IPS-NIHi11 (cell line): ENCODE results near the gene MYH8.

Source experiments
- DNase-seq: peaks from one replicate; pipeline ENCODE4 v3.0.0; 2012; ENCODE audit warnings: mixed read lengths, low spot score

The MYH8 gene

DNA sequence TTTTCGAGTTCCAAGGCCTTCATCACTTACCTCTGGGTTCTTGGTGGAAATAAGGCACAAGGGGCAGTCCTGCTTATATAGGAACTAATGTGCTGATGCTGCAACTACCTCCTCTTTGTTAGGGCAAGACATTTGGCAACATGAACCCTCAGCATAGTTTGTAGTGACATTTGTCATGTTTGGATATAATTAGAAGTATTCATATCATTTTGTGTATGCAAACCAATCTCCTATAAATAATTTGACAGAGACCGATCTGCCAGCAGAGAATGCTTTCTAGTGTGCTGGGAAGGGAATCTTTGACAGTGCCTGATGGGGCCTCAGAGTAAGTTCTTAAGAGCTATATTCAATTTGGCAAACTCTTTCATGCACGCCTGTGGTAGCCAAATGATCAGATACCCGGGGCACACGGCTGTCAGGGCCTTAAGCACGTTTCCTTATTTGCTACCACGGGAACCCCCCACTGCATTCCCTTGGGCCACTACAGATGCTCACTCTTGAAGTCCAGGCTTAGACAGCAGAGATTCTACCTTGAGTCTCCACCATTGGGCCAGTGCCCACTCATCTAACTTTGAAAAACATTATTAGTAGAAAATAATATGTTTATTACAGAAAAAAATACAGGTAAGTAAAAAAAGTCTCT lies at the start of gene MYH8:
MYH8 (minus strand) TSS at position 51 of the 643 bp plus-strand sequence. CDS start 1,723 bp downstream, outside the sequence.
- DNase-seq: no peak

GRCh38 chr17:10469459-10469858 lies 47.7 kb upstream of the MYH8 start, which contains the start of gene MYH4:
Gene MYH4 (minus strand): TSS chr17:10469559. CDS start chr17:10466745, 2,814 bp downstream.
- no peak for DNase-seq

GRCh38 chr17:10463402-10463801 lies 41.7 kb upstream of the MYH8 start:
- no peak for DNase-seq

GRCh38 chr17:10460062-10460461 lies 38.3 kb upstream of the MYH8 start:
- DNase-seq: no peak

GRCh38 chr17:10458701-10459100 lies 37.0 kb upstream of the MYH8 start:
- no peak for DNase-seq

- DNase-seq: no peak
Observed at GRCh38 chr17:10457952-10458351, 36.2 kb upstream of the MYH8 start.

- DNase-seq: no peak
Observed at GRCh38 chr17:10447026-10447931, 25.5 kb upstream of the MYH8 start.

DNA sequence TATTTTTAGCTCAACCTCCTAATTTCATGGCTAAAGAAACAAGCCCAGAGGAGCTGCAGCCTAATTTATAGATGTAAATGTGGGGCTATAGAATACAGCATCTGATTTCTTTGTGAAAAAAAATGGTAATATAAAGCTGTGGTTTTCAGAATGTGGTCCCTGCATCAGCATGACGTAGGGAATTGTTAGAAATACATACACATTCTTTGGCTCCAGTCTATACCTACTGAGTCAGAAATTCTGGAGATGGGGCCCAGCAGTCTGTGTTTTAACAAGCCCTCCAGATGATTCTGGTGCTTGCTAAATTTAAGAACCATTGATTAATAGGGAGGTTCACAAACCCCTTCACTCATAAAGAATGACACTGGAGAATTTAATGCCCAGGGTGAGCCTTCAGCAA lies 18.1 kb upstream of the MYH8 start:
- no peak for DNase-seq

DNA sequence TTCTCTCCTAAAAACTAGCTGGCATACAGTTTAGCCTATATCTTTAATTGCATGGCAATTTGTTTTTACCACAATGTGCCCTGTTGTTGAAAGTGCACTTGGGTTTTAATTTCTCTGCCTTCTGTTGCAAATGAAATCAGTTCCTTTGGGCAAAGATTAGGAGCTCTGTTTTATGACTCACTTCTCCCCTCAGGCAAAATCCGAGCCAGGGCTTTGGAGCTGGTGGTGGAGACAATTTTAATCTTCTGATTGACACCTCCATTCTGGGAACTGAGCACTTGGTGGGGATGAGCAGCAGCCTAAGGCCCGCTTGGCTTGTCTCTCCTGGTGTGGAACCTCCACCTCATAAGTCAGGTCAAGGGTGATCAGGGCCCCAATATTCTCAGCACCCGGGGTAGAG lies 13.3 kb upstream of the MYH8 start:
- DNase-seq: no peak

DNA sequence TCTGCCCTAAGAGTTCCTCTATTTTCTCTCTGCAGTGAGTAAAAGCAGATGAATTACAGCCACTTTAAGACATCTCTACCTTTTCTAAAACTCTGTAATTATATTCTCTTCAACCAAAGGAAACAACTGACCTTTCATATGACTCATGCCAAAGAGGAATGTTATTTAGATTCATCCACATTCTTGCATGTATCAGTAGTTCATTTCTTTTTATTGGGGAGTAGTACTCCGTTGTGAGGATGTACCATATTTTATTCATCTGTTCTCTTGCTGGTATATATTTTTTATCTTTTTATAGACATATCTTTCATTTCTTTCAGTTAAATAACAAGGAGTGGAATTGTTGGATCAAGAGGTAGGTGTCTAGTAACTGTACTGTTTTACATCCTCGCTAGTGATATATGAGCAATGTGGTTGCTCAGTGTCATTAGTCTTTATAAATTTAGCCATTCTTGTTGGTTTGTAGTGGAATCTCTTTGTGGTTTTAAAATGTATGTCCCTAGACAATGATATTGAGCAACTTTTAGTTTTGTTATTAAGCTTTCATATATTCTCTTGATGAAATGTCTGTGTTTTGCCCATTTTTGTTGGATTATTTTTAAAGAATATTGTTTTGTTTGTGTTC lies 7.8 kb upstream of the MYH8 start:
- DNase-seq: no peak

- DNase-seq: no peak
Observed at GRCh38 chr17:10428781-10429180, 7.0 kb upstream of the MYH8 start.

- no peak for DNase-seq
Observed at GRCh38 chr17:10421211-10421610, 539 bp downstream of the MYH8 start.

- no peak for DNase-seq
Observed at GRCh38 chr17:10420811-10421210, 939 bp downstream of the MYH8 start.

DNA sequence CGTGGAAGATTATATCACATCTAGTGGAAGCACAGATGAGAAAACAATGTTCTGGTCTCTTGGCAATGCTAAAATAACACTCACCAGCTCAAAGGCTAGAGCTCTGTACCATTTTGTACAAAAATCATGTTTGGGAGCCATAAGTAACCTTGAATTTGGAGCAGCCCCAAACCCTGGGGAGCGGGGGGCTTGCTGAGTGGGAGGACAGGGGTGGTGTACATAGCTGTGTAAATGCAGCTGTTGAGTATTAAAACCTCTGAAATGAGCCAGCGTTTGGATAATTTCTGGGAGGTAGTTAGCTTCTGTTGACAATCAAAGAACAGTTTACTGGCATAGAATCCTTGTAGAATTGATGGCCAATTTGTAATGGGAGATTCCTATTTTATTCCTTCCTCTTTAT lies 4.3 kb downstream of the MYH8 start:
- DNase-seq: no peak

- DNase-seq: no peak
Observed at GRCh38 chr17:10415161-10415560, 6.6 kb downstream of the MYH8 start.

DNA sequence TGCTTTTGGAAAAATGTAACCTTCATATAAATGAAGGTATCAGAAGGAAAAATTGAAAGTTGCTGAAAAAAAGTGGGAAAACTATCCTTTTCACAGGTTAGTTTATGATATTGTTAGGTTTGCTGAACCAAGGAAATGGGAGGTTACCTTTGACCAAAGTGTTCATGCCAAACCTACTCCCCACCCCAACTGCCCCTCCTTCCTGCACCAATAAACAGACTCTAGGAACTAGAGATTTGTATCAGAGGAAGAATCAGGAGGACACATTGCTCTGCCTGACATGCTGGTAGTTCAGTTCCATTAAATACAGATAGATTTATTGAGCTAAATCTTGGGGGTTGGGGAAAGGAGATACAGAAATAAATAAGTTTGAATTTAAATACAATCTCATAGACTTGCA lies 18.2 kb downstream of the MYH8 start:
- no peak for DNase-seq

GRCh38 chr17:10398352-10398751 lies 23.4 kb downstream of the MYH8 start:
- peak; percentile 18 for DNase-seq

DNA sequence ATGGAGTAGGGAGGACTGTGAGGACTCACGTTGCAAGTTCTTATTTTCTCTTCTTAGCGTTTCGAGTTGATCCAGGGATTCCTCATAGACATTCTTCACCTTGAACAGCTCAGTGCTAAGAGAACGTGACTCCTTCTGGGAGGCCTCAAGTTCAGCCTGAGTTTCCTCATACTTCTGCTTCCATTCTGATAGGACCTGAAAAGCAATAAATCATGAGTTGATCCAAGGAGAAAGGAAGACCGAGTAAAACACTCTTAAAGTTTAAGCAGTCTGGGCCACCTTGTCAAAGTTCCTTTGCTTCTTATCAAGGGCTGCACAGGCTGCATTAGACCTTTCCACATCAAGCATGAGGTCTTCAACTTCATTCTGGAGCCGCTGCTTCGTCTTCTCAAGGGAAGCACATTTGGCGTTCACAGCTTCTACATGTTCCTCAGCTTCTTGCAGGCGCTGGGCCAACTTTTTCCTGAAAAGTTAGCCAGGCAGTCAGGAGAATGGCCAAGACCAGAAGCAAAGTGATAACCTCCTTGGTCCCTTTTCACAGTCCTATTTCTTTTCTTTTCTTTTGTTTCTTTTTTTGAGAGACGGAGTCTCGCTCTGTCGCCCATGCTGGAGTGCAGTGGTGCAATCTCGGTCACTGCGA lies 25.1 kb downstream of the MYH8 start:
- DNase-seq: no peak

- DNase-seq: no peak
Observed at GRCh38 chr17:10394201-10394887, 27.4 kb downstream of the MYH8 start.

- DNase-seq: no peak
Observed at GRCh38 chr17:10392880-10393279, 28.9 kb downstream of the MYH8 start.

DNA sequence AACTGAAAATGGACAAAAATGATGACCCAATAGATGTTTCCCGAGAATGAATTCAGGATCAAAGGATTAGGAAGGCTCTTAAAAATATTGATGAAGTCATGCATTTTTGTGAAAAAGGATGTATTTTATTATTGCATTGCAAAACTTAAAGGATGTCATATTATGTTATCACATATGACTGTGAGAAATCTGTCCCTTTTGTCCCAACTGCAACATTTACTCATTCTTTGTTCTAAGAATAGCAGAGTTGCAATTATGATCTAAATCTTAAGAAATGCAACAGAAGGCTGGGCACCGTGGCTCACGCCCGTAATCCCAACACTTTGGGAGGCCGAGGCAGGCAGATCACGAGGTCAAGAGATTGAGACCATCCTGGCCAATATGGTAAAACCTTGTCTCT lies 35.9 kb downstream of the MYH8 start:
- DNase-seq: no peak

DNA sequence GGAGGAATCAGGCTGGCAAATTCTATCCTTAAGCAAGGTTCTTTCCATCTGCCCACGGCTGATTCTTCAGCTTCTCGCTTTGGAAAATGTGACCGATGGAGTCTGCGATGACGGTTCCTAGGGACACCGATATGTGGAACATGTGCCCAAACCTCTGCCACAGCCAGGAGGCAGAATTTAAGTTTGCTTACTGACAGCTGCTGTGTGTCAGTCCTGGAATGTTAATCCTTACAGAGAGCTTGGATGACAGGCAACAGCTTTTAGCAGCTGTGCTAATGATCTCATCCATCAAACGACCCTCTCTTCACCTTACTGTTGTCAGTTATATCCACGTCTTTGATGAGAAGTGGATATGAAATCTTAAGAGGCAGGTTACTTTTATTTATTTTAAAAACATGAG lies 37.6 kb downstream of the MYH8 start:
- DNase-seq: no peak
